A673 (cell line): ENCODE data around the gene CTSA.

ENCODE experiments used
- EZH2 ChIP-seq: fragments of 200-600 bp; sonication (generic); IDR thresholded peaks from 2 replicates; pipeline ENCODE4 v1.6.1; 2017; ENCODE audit warnings: borderline replicate concordance, low read depth, mild to moderate bottlenecking, mixed read lengths, antibody characterized with exemption, low read length; ENCODE audit not compliant: poor library complexity, severe bottlenecking
- TF ChIP-seq, protein P1 (sequence below): fragments of 300-800, 200-600 bp; sonication (generic); conservative IDR thresholded peaks from 2 replicates; pipeline ENCODE4 v1.5.1; 2017; ENCODE audit warnings: low read depth, mild to moderate bottlenecking, antibody characterized with exemption, low read length, moderate library complexity, mixed read lengths

- TF ChIP-seq, protein P1, sequence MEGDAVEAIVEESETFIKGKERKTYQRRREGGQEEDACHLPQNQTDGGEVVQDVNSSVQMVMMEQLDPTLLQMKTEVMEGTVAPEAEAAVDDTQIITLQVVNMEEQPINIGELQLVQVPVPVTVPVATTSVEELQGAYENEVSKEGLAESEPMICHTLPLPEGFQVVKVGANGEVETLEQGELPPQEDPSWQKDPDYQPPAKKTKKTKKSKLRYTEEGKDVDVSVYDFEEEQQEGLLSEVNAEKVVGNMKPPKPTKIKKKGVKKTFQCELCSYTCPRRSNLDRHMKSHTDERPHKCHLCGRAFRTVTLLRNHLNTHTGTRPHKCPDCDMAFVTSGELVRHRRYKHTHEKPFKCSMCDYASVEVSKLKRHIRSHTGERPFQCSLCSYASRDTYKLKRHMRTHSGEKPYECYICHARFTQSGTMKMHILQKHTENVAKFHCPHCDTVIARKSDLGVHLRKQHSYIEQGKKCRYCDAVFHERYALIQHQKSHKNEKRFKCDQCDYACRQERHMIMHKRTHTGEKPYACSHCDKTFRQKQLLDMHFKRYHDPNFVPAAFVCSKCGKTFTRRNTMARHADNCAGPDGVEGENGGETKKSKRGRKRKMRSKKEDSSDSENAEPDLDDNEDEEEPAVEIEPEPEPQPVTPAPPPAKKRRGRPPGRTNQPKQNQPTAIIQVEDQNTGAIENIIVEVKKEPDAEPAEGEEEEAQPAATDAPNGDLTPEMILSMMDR = no peak
- TF ChIP-seq EZH2 = no peak
These were observed 56.2 kb downstream of the CTSA start for GRCh38 chr20:45947110-45947866.
